Mesothelial cell of epicardium (in vitro differentiated cells): Measurements from ENCODE around the gene BMPR1B. TPM values are rescaled to one million over a fixed set of nuclear protein-coding genes. Genes with fewer than 3 reads are reported as not detected.

Experiments used
- DNase-seq, 2 experiments: peaks; one replicate each; pipeline ENCODE4 v3.0.0; 2021; ENCODE audit warnings: low spot score in 2 of 2; ENCODE audit not compliant: unreplicated experiment in 2 of 2
- H3K27ac Mint-ChIP-seq: 2 replicates; pipeline ENCODE4 v1.8.0; 2021; ENCODE audit warnings: mixed read lengths
- H3K27me3 Mint-ChIP-seq: 2 replicates; pipeline ENCODE4 v1.8.0; 2021; ENCODE audit warnings: low read depth, mixed read lengths
- H3K36me3 Mint-ChIP-seq: 2 replicates; pipeline ENCODE4 v1.8.0; 2021; ENCODE audit warnings: mixed read lengths
- H3K4me1 Mint-ChIP-seq: 2 replicates; pipeline ENCODE4 v1.8.0; 2021; ENCODE audit warnings: mixed read lengths
- H3K4me3 Mint-ChIP-seq: 2 replicates; pipeline ENCODE4 v1.8.0; 2021; ENCODE audit warnings: mild to moderate bottlenecking, moderate library complexity, mixed read lengths
- H3K9me3 Mint-ChIP-seq: 2 replicates; pipeline ENCODE4 v1.8.0; 2021; ENCODE audit warnings: mixed read lengths
- CTCF ChIP-seq: fragments of 200-600 bp; sonication (generic); IDR thresholded peaks from one replicate; pipeline ENCODE4 v1.5.0; 2021; ENCODE audit warnings: antibody characterized with exemption; ENCODE audit not compliant: unreplicated experiment
- total RNA-seq: library from RNA; stranded (reverse); gene quantifications from 3 replicates; pipeline ENCODE4 v1.2.1, GENCODE V29; 2021

Gene BMPR1B
- total RNA-seq, 1 donor from 2014 or later: 2.6 TPM

- no peak overlapping the region for H3K4me3 Mint-ChIP-seq
- no peak for DNase-seq
- no peak overlapping the region for H3K27ac Mint-ChIP-seq
- no peaks in the 10 kb centered on the region for H3K36me3 Mint-ChIP-seq
- H3K4me1 Mint-ChIP-seq: peaks cover 17% of the 10 kb centered on the region
- TF ChIP-seq CTCF: no peak
- peaks cover 62% of the 10 kb centered on the region for H3K27me3 Mint-ChIP-seq
- no peaks in the 10 kb centered on the region for H3K9me3 Mint-ChIP-seq
Measured at GRCh38 chr4:94763500-94763899, 5.7 kb downstream of the BMPR1B start.

GRCh38 chr4:94764069-94764468 is 6.3 kb downstream of the BMPR1B start:
- H3K27ac Mint-ChIP-seq: no peak overlapping the region
- no peak overlapping the region for H3K4me3 Mint-ChIP-seq
- H3K4me1 Mint-ChIP-seq: peaks cover 11% of the 10 kb centered on the region
- peaks cover 56% of the 10 kb centered on the region for H3K27me3 Mint-ChIP-seq
- H3K36me3 Mint-ChIP-seq: no peaks in the 10 kb centered on the region
- TF ChIP-seq CTCF: no peak
- DNase-seq: no peak
- no peaks in the 10 kb centered on the region for H3K9me3 Mint-ChIP-seq

DNA sequence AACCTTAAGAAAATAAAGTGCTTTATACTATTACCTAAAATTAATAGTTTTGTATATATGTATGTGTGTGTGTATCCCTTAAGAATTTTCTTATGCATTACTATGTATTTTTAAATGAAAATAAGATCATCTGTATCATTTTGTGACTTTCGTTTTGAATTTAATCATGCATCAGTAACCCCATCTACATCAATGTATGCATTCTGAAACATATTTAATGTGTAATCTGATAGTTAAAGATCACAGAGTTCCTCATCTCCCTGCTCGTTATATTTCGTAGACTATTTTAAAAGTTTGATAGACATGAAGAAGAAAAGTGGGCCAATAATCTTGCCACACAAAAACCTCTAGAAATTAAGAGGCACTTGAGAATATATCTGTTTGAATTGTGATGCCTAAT is 7.4 kb downstream of the BMPR1B start:
- no peak overlapping the region for H3K4me3 Mint-ChIP-seq
- peaks cover 52% of the 10 kb centered on the region for H3K27me3 Mint-ChIP-seq
- TF ChIP-seq CTCF: no peak
- H3K27ac Mint-ChIP-seq: no peak overlapping the region
- no peaks in the 10 kb centered on the region for H3K9me3 Mint-ChIP-seq
- H3K36me3 Mint-ChIP-seq: no peaks in the 10 kb centered on the region
- peaks cover 10% of the 10 kb centered on the region for H3K4me1 Mint-ChIP-seq
- no peak for DNase-seq

DNA sequence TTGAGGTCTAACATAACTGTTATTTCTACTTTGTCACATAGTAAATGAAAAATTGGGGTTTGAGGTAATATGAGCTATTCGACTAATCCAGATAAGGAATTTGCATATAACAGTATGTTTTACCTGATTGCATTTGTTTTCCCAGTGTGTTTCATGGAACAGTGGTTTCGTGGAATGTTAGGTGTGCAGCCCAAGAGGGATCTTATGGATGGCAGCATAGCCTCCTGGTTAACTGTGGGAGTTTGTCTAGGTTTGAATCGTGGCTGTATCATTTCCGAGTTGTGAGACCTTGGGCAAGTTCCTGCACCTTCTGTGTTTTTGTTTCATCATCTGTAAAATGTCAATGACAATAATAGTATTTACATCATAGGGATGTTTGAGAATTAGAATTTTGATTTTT is 7.9 kb downstream of the BMPR1B start:
- Mint-ChIP-seq H3K9me3 (no peaks in the 10 kb centered on the region), H3K36me3 (no peaks in the 10 kb centered on the region), H3K27me3 (peaks cover 49% of the 10 kb centered on the region), H3K4me1 (peaks cover 10% of the 10 kb centered on the region), H3K27ac (no peak overlapping the region), H3K4me3 (no peak overlapping the region)
- no peak for DNase-seq
- TF ChIP-seq CTCF: no peak

DNA sequence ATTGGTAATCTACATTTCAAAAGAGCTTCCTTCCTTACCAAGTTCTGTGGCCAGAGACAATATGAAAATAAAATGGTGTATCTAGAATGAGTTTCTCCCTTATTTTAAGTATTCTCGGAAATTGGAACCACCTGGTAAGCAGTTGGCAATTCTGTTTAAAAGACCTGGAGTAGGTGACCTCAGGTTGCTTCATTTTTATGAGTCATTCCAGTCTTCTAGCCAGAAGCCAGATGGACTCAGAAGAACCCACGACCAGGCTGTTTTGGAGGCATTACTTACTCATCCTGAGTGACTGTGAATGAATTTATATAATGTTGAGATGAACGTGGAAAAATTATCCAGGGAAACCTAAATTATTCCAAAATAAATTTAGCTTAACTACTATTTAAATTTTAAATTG is 9.1 kb downstream of the BMPR1B start:
- H3K9me3 Mint-ChIP-seq: no peaks in the 10 kb centered on the region
- peaks cover 37% of the 10 kb centered on the region for H3K27me3 Mint-ChIP-seq
- no peak for DNase-seq
- H3K4me1 Mint-ChIP-seq: peaks cover 10% of the 10 kb centered on the region
- no peaks in the 10 kb centered on the region for H3K36me3 Mint-ChIP-seq
- H3K27ac Mint-ChIP-seq: no peak overlapping the region
- no peak overlapping the region for H3K4me3 Mint-ChIP-seq
- no peak for TF ChIP-seq CTCF

DNA sequence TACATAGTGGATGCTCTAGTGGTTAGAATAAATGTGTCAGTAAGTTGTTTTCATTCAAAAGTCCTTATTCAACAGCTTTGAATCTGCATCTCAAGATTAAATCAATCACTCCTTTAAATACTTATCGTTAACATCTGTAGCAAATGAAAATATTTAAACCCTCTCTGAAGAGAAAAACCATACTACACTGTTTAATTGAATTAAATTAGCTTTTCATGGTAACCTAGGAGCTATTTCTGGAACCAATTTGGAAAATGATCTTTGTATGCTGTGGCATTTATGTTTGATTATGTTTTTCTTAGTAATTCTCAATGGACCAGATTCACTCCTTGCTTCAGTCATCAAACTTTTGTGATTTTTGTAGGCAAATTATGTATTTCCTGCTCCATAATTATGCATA is 9.7 kb downstream of the BMPR1B start:
- peaks cover 32% of the 10 kb centered on the region for H3K27me3 Mint-ChIP-seq
- no peaks in the 10 kb centered on the region for H3K9me3 Mint-ChIP-seq
- peaks cover 10% of the 10 kb centered on the region for H3K4me1 Mint-ChIP-seq
- no peaks in the 10 kb centered on the region for H3K36me3 Mint-ChIP-seq
- no peak overlapping the region for H3K27ac Mint-ChIP-seq
- no peak for DNase-seq
- TF ChIP-seq CTCF: no peak
- H3K4me3 Mint-ChIP-seq: no peak overlapping the region
